ENCODE data around the gene HSPB8. TPM values are rescaled to one million over a fixed set of nuclear protein-coding genes. Genes with fewer than 3 reads are reported as not detected.

The HSPB8 gene
- total and polyA plus RNA-seq, 8 donors, result 17.3 to 253 (median 59.6) TPM

GRCh38 chr12:119201789-119202543, 23.2 kb downstream of the HSPB8 start:
- no peaks in the 10 kb centered on the region for H3K9me3 ChIP-seq
- WGBS, 5 donors, result 69 to 82% (median 76%) methylated on average over 9 of the region's 9 CpGs
- intact Hi-C loops (cut with DNase I; ENCODE audit: low total_unique reads), result no loop called here
- H3K27ac ChIP-seq, result no peak overlapping the region
- no peak overlapping the region for H3K4me3 ChIP-seq
- H3K4me1 ChIP-seq, result peaks cover 0 to 33% (median 1%) of the 10 kb centered on the region in 4 donors
- no peak for DNase-seq
- no peaks in the 10 kb centered on the region for H3K36me3 ChIP-seq
- H3K27me3 ChIP-seq, result no peaks in the 10 kb centered on the region
- no peak for TF ChIP-seq CTCF (IDR thresholded peaks at IDR 0.05)
- no peak for TF ChIP-seq POLR2AphosphoS5 (IDR thresholded peaks at IDR 0.05)
- no peak for TF ChIP-seq POLR2A (IDR thresholded peaks at IDR 0.05)
- no peak for TF ChIP-seq EP300 (IDR thresholded peaks at IDR 0.05)

GRCh38 chr12:119202544-119202943, 23.8 kb downstream of the HSPB8 start:
- peaks cover 0 to 37% (median 3%) of the 10 kb centered on the region in 4 donors for H3K4me1 ChIP-seq
- intact Hi-C loops (cut with DNase I; ENCODE audit: low total_unique reads), result no loop called here
- no peaks in the 10 kb centered on the region for H3K27me3 ChIP-seq
- H3K36me3 ChIP-seq, result no peaks in the 10 kb centered on the region
- no peak overlapping the region for H3K27ac ChIP-seq
- TF ChIP-seq POLR2AphosphoS5 (IDR thresholded peaks at IDR 0.05) (no peak), POLR2A (IDR thresholded peaks at IDR 0.05) (no peak), EP300 (IDR thresholded peaks at IDR 0.05) (no peak), CTCF (IDR thresholded peaks at IDR 0.05) (no peak)
- H3K9me3 ChIP-seq, result no peaks in the 10 kb centered on the region
- H3K4me3 ChIP-seq, result no peak overlapping the region
- no peak for DNase-seq
- WGBS, 5 donors, result 23 to 42% (median 31%) methylated on average over 2 of the region's 2 CpGs

DNA sequence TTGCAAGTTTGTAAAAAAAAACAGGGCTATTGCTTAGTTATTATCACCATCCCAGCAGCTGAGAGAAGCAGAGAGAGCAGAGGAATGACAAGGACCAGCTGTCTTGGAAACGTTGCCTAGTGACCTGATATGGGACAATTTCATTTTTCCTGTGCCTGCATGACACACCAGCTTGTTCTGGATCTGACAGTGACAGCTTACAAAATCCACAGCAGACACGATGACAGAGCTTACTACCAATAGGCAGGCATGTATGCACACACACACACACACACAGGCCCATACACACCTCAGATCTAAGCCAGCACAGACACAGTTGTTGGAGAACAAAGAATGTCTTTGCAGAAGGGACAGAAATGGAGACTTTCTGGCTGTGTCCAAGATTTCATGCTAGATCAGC, 25.4 kb downstream of the HSPB8 start:
- no peaks in the 10 kb centered on the region for H3K36me3 ChIP-seq
- intact Hi-C loops (cut with DNase I; ENCODE audit: low total_unique reads), result no loop called here
- no peak overlapping the region for H3K4me3 ChIP-seq
- peak in 1 of 2 donors; percentile 60 for DNase-seq
- no peak for TF ChIP-seq POLR2AphosphoS5 (IDR thresholded peaks at IDR 0.05)
- TF ChIP-seq CTCF (IDR thresholded peaks at IDR 0.05), result no peak
- no peak for TF ChIP-seq POLR2A (IDR thresholded peaks at IDR 0.05)
- no peak for TF ChIP-seq EP300 (IDR thresholded peaks at IDR 0.05)
- peak overlapping the region in 1 of 5 donors; percentile 26 for H3K27ac ChIP-seq
- H3K4me1 ChIP-seq, result peaks cover 0 to 42% (median 3%) of the 10 kb centered on the region in 4 donors
- 13 to 30% (median 25%) methylated on average over 2 of the region's 2 CpGs for WGBS, 5 donors
- H3K27me3 ChIP-seq, result no peaks in the 10 kb centered on the region
- H3K9me3 ChIP-seq, result no peaks in the 10 kb centered on the region

- Histone ChIP-seq H3K9me3 (no peaks in the 10 kb centered on the region), H3K4me3 (no peak overlapping the region), H3K36me3 (no peaks in the 10 kb centered on the region), H3K27me3 (no peaks in the 10 kb centered on the region), H3K4me1 (peaks cover 0 to 43% (median 3%) of the 10 kb centered on the region in 4 donors), H3K27ac (peak overlapping the region in 1 of 5 donors; percentile 26)
- intact Hi-C loops (cut with DNase I; ENCODE audit: low total_unique reads), result no loop called here
- no peak for TF ChIP-seq POLR2AphosphoS5 (IDR thresholded peaks at IDR 0.05)
- no peak for TF ChIP-seq POLR2A (IDR thresholded peaks at IDR 0.05)
- no peak for TF ChIP-seq EP300 (IDR thresholded peaks at IDR 0.05)
- TF ChIP-seq CTCF (IDR thresholded peaks at IDR 0.05), result no peak
- DNase-seq, result peak in 1 of 2 donors; percentile 42
- 70 to 77% (median 73%) methylated on average over 7 of the region's 7 CpGs for WGBS, 5 donors
Observed at GRCh38 chr12:119204671-119205285, 26.0 kb downstream of the HSPB8 start.
